HG03066 (cell line): ENCODE results near the gene CLCA2.

ENCODE experiments used
- ATAC-seq: cut with Tn5 transposase; IDR thresholded peaks from one replicate; pipeline ENCODE4 v1.9.1; 2021; ENCODE audit warnings: low read depth; ENCODE audit not compliant: unreplicated experiment

The CLCA2 gene

GRCh38 chr1:86429835-86430234 lies 5.9 kb downstream of the CLCA2 start:
- no peak for ATAC-seq

GRCh38 chr1:86430376-86430775 lies 6.4 kb downstream of the CLCA2 start:
- no peak for ATAC-seq

GRCh38 chr1:86434059-86434458 lies 10.1 kb downstream of the CLCA2 start:
- no peak for ATAC-seq

GRCh38 chr1:86435327-86435726 lies 11.4 kb downstream of the CLCA2 start:
- ATAC-seq = no peak

- ATAC-seq = no peak
Measured at GRCh38 chr1:86436041-86436440, 12.1 kb downstream of the CLCA2 start.

- no peak for ATAC-seq
Measured at GRCh38 chr1:86441581-86441980, 17.6 kb downstream of the CLCA2 start.

GRCh38 chr1:86441997-86442396 lies 18.0 kb downstream of the CLCA2 start:
- no peak for ATAC-seq

- ATAC-seq = no peak
Measured at GRCh38 chr1:86445919-86446318, 21.9 kb downstream of the CLCA2 start.

- no peak for ATAC-seq
Measured at GRCh38 chr1:86447198-86447790, 23.3 kb downstream of the CLCA2 start.

- no peak for ATAC-seq
Measured at GRCh38 chr1:86448670-86449069, 24.7 kb downstream of the CLCA2 start.

- no peak for ATAC-seq
Measured at GRCh38 chr1:86449103-86449502, 25.1 kb downstream of the CLCA2 start.

- ATAC-seq = no peak
Measured at GRCh38 chr1:86450847-86451246, 26.9 kb downstream of the CLCA2 start.

- ATAC-seq = no peak
Measured at GRCh38 chr1:86453664-86454063, 29.7 kb downstream of the CLCA2 start.

GRCh38 chr1:86455073-86455472 lies 31.1 kb downstream of the CLCA2 start:
- no peak for ATAC-seq

GRCh38 chr1:86460998-86461397 lies 37.0 kb downstream of the CLCA2 start:
- ATAC-seq = no peak

- no peak for ATAC-seq
Measured at GRCh38 chr1:86461482-86461881, 37.5 kb downstream of the CLCA2 start.

- ATAC-seq = no peak
Measured at GRCh38 chr1:86464819-86465218, 40.8 kb downstream of the CLCA2 start.

GRCh38 chr1:86466109-86466844 lies 42.3 kb downstream of the CLCA2 start:
- no peak for ATAC-seq

- ATAC-seq = no peak
Measured at GRCh38 chr1:86466986-86467385, 43.0 kb downstream of the CLCA2 start.

GRCh38 chr1:86468501-86468977 lies 44.6 kb downstream of the CLCA2 start, which contains the start of gene CLCA1:
CLCA1 (plus strand) TSS chr1:86468927; CDS start chr1:86468972, 45 bp downstream.
- ATAC-seq = no peak

GRCh38 chr1:86470859-86471258 lies 46.9 kb downstream of the CLCA2 start:
- no peak for ATAC-seq

- ATAC-seq = no peak
Measured at GRCh38 chr1:86471291-86471690, 47.3 kb downstream of the CLCA2 start.
